ENCODE results near the gene CLTC.

DNA sequence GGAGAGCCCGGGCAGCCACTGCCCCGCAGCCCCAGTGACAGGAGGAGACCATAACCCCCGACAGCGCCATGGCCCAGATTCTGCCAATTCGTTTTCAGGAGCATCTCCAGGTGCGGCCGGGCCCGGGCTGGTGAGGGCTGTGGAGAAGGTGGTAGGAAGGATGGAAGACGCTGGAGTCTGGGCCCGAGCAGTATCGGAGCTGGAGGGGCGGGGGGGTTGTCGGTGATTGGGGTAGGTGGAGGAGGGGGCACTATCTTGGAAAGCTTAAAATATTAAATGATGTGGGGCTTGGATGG, 317 bp downstream of the CLTC start:
- TF ChIP-seq, protein P1, sequence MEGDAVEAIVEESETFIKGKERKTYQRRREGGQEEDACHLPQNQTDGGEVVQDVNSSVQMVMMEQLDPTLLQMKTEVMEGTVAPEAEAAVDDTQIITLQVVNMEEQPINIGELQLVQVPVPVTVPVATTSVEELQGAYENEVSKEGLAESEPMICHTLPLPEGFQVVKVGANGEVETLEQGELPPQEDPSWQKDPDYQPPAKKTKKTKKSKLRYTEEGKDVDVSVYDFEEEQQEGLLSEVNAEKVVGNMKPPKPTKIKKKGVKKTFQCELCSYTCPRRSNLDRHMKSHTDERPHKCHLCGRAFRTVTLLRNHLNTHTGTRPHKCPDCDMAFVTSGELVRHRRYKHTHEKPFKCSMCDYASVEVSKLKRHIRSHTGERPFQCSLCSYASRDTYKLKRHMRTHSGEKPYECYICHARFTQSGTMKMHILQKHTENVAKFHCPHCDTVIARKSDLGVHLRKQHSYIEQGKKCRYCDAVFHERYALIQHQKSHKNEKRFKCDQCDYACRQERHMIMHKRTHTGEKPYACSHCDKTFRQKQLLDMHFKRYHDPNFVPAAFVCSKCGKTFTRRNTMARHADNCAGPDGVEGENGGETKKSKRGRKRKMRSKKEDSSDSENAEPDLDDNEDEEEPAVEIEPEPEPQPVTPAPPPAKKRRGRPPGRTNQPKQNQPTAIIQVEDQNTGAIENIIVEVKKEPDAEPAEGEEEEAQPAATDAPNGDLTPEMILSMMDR (IDR thresholded peaks at IDR 0.05) = no peak
- no peak for TF ChIP-seq POLR2A (IDR thresholded peaks at IDR 0.05)
